ENCODE data around the gene SAXO2.
"Not testable (repeated sequence)": the region's sequence is repeated elsewhere in the genome, so short reads cannot be mapped to it uniquely, and the experiment has no call there.

GRCh38 chr15:82281276-82281675 lies 18.7 kb downstream of the SAXO2 start:
- TF ChIP-seq CTCF (IDR thresholded peaks at IDR 0.05; ENCODE audit: low read depth, low read length): peak; percentile 42; the same call in 1 of the 2 replicates
- TF ChIP-seq EZH2phosphoT487 (IDR thresholded peaks at IDR 0.05; ENCODE audit: low read depth): not testable (repeated sequence)

Data from OCI-LY3 (cell line).